ENCODE measurements around the gene POLR3GL. TPM values are rescaled to one million over a fixed set of nuclear protein-coding genes. Genes with fewer than 3 reads are reported as not detected.
"Not testable (repeated sequence)": the region's sequence is repeated elsewhere in the genome, so short reads cannot be mapped to it uniquely, and the experiment has no call there.

Gene POLR3GL
- total RNA-seq, 2 experiments from 2014 or later: 25.0 to 26.5 TPM

DNA sequence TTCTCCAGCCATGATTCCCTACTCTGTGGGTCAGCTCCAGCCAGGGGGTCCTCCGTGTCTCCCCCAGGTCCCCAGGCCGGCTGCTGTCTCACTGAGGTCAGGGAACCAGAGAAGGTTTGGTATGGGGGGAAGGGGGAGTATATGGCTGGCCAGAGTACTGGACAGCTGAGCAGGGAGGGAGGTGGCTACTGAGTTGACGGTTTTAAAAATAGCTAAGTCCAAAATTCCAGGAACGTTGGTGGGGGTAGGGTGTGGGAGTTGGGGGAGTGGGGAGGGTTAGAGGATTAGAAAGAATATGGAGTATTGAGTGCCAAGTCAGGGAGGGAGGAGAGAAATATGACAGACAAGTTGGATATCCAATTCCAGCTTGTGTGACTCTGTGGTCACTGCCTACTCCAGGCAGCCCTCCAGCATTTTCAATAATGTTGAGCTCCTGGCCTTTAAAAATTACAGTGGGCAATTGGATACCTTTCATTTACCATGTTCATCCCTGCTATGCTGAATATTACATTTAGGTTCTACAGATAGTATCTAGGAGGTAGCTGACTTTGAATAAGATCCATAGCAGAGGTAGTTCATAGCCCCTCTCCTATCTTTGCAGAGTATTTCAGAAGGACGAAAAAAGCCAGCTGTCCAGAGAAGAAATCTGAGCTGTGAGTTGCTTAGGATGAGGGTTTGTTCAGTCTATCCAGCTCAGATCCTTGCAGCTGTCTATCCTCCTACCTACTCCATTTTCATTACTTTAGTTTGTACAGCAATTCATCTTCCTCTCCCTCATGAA lies 57.3 kb downstream of the POLR3GL start, which contains the start of gene HJV:
TSS of gene HJV (minus strand) at position 114 of the 781 bp plus-strand sequence. CDS start 1,504 bp downstream, outside the sequence.
- CTCF ChIA-PET: interaction anchor here (0.6 to 3.5 kb wide), 5 partner anchors 10 to 177 kb away, joined by 3 to 32 read pairs (median 7); partner anchors contain the start of gene NUDT17
- POLR2A ChIA-PET: interaction anchor here (0.7 to 1.3 kb wide), 2 partner anchors 15 to 30 kb away, joined by 3 to 8 read pairs; no protein-coding TSS in a partner anchor
- Mint-ChIP-seq H3K36me3 (ENCODE audit: low read depth) (no peaks in the 10 kb centered on the region), H3K9me3 (ENCODE audit: insufficient read depth) (no peaks in the 10 kb centered on the region), H3K27ac (no peak within 1 kb of the TSS), H3K4me1 (ENCODE audit: low read depth) (peaks cover 6% of the 10 kb centered on the region), H3K4me3 (no peak within 1 kb of the TSS), H3K27me3 (ENCODE audit: low read depth) (peaks cover 65% of the 10 kb centered on the region)
- no peak for ATAC-seq
- no peak for DNase-seq

DNA sequence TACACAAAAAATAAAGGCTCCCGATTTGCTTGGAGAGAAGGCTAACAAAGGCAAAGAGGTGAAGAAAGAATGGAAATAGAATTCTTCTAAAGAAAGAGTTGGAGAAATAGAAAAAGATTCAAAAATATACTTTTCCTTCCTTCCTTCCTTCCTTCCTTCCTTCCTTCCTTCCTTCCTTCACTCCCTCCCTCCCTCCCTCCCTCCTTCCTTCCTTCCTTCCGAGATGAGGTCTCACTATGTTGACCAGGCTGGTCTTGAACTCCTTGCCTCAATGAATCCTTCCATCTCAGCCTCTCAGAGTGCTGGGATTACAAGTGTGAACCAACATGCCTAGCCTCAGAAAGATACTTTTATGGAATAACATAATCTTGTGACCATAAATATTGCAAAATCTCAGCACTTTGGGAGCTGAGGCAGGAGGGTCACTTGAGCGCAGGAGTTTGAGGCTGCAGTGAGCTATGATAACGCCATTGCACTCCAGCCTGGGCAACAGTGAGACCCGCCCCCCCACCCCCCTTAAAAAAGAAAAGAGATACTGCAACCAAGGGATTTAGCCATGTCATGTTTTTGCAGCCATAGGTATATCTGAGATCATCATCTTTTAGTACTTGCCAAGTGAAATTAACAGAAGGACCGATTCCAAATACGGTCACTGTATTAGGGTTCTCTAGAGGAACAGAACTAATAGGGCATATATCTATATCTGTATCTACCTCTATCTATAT lies 58.1 kb downstream of the POLR3GL start:
- H3K27me3 Mint-ChIP-seq (ENCODE audit: low read depth): peaks cover 57% of the 10 kb centered on the region
- POLR2A ChIA-PET: interaction anchor here (1.3 kb wide), 1 partner anchor 30 kb away, joined by 8 read pairs; no protein-coding TSS in a partner anchor

DNA sequence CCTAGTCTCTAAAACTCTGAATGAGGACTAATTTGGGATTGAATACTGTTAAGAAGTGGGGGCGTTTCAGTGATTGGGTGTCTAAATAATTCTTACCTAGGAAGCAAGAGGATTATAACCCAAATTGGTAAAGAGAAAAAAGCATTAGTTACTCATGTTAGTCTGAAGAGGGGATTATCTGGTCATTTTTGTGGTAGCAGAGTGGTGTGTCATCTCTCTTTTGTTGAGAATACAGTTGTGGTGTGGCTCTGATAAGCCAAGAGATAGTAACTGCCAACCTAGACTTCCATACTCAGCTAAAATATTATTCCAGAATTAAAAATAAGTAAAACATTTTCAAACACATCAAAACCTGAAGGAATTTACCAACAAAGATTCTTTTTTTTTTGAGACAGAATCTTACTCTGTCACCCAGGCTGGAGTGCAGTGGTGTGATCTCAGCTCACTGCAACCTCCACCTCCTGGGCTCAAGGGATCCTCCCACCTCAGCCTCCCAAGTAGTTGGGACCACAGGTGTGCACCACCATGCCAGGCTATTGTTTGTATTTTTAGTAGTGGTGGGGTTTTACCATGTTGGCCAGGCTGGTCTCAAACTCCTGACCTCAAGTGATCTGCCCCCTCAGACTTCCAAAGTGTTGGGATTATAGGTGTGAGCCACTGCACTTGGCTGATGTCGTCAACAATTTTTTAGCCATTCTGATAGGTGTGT lies 61.5 kb downstream of the POLR3GL start:
- ChIA-PET POLR2A (interaction anchor here (0.6 kb wide), 1 partner anchor 35 kb away, joined by 4 read pairs; no protein-coding TSS in a partner anchor), CTCF (interaction anchor here (1.0 to 1.4 kb wide), 3 partner anchors 9 to 181 kb away, joined by 3 to 4 read pairs (median 3); no protein-coding TSS in a partner anchor)
- not testable (repeated sequence) for DNase-seq; H3K9me3 Mint-ChIP-seq (ENCODE audit: insufficient read depth); ATAC-seq; H3K27ac Mint-ChIP-seq; H3K4me1 Mint-ChIP-seq (ENCODE audit: low read depth); H3K4me3 Mint-ChIP-seq; H3K36me3 Mint-ChIP-seq (ENCODE audit: low read depth)
- H3K27me3 Mint-ChIP-seq (ENCODE audit: low read depth): peaks cover 30% of the 10 kb centered on the region

More for the DNA sequence above, 58.1 kb downstream of the POLR3GL start:
- Mint-ChIP-seq H3K36me3 (ENCODE audit: low read depth) (no peaks in the 10 kb centered on the region), H3K4me3 (no peak overlapping the region), H3K9me3 (ENCODE audit: insufficient read depth) (no peaks in the 10 kb centered on the region), H3K27ac (no peak overlapping the region), H3K4me1 (ENCODE audit: low read depth) (peaks cover 6% of the 10 kb centered on the region)
- DNase-seq (no peak), ATAC-seq (no peak)
- CTCF ChIA-PET: interaction anchor here (0.6 to 3.5 kb wide), 5 partner anchors 11 to 177 kb away, joined by 3 to 32 read pairs (median 7); partner anchors contain the start of gene NUDT17

DNA sequence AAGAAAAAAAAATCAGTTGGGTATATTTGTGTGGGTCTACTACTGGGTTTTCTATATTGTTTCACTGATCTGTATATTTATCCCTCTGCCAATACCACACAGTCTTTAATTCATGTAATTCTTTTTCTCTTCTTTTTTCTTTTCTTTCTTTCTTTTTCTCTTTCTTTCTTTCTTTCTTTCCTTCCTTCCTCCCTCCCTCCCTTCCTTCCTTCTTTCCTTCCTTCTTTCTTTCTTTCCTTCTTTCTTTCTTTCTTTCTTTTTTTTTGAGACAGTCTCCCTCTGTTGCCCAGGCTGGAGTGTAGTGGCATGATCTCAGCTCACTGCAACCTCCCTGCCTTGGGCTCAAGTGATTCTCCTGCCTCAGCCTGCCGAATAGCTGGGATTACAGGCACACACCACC lies 62.2 kb downstream of the POLR3GL start:
- H3K4me1 Mint-ChIP-seq (ENCODE audit: low read depth); H3K9me3 Mint-ChIP-seq (ENCODE audit: insufficient read depth); H3K4me3 Mint-ChIP-seq; H3K27ac Mint-ChIP-seq; ATAC-seq; DNase-seq; POLR2A ChIA-PET; H3K36me3 Mint-ChIP-seq (ENCODE audit: low read depth): not testable (repeated sequence)
- CTCF ChIA-PET: interaction anchor here (1.0 kb wide), 2 partner anchors 8 to 182 kb away, joined by 3 read pairs; no protein-coding TSS in a partner anchor
- peaks cover 29% of the 10 kb centered on the region for H3K27me3 Mint-ChIP-seq (ENCODE audit: low read depth)

Other genes starting within 250 kb of the POLR3GL start
- 1 to 10 TPM; 2.4 to 3.1 TPM for gene CD160, start 245.2 kb upstream of the POLR3GL start, total RNA-seq
- 10 to 100 TPM; 15.1 to 15.5 TPM for gene RNF115, start 140.6 kb upstream of the POLR3GL start, total RNA-seq
- 10 to 100 TPM; 29.7 to 31.5 TPM for gene POLR3C, start 140.5 kb upstream of the POLR3GL start, total RNA-seq
- 1 to 10 TPM; 2.2 to 3.8 TPM for gene NUDT17, start 119.1 kb upstream of the POLR3GL start, total RNA-seq
- gene PIAS3, start 105.6 kb upstream of the POLR3GL start, total RNA-seq: 10 to 100 TPM; 19.8 to 23.7 TPM
- gene ANKRD35, start 78.8 kb upstream of the POLR3GL start, total RNA-seq: 1 to 10 TPM in 1 of 2 experiments, under 1 TPM in 1; 0.76 to 1.1 TPM
- gene ITGA10, start 54.6 kb upstream of the POLR3GL start, total RNA-seq: 1 to 10 TPM; 2.2 to 2.9 TPM
- gene PEX11B, start 46.0 kb upstream of the POLR3GL start, total RNA-seq: 10 to 100 TPM; 33.3 to 35.9 TPM
- gene RBM8A, start 37.2 kb upstream of the POLR3GL start, total RNA-seq: 100 to 1,000 TPM; 202 to 204 TPM
- gene LIX1L, start 6.7 kb upstream of the POLR3GL start, total RNA-seq: 10 to 100 TPM; 45.8 to 48.4 TPM
- gene ANKRD34A, start 115 bp upstream of the POLR3GL start, total RNA-seq: 1 to 10 TPM; 1.8 to 2.4 TPM
- 100 to 1,000 TPM; 190 to 195 TPM for gene TXNIP, start 31.9 kb downstream of the POLR3GL start, total RNA-seq
- not detected for gene HJV, start 57.0 kb downstream of the POLR3GL start, total RNA-seq
- 1 to 10 TPM; 2.5 to 2.6 TPM for gene NBPF10, start 180.1 kb downstream of the POLR3GL start, total RNA-seq

Data from activated CD8-positive, alpha-beta T cell treated with anti-CD3 and anti-CD28 coated beads, Interleukin-2, amount 10 ng/mL, durations not matched to agents 7 days and 5 days (primary cell).